H9 (cell line): ENCODE data around the gene AIFM2. TPM values are rescaled to one million over a fixed set of nuclear protein-coding genes. Genes with fewer than 3 reads are reported as not detected.

Experiments used
- DNase-seq: peaks from one replicate; pipeline ENCODE4 v3.0.0-alpha.2; 2017
- H2AFZ ChIP-seq: one replicate; pipeline ENCODE4 v1.6.1; 2013; ENCODE audit warnings: mild to moderate bottlenecking, low read length, control low read depth, moderate library complexity
- H2AK5ac ChIP-seq: 2 replicates; pipeline ENCODE4 v1.6.1; 2013; ENCODE audit warnings: low read length, control low read depth, mixed read lengths; ENCODE audit not compliant: insufficient read length
- H2BK120ac ChIP-seq: one replicate; pipeline ENCODE4 v1.6.1; 2013; ENCODE audit warnings: low read depth, mild to moderate bottlenecking, low read length, control low read depth, inconsistent platforms; ENCODE audit not compliant: poor library complexity, severe bottlenecking
- H2BK12ac ChIP-seq: 2 replicates; pipeline ENCODE4 v1.6.1; 2013; ENCODE audit warnings: low read length, control low read depth, mixed read lengths, low read depth; ENCODE audit not compliant: insufficient read length
- H2BK15ac ChIP-seq: 2 replicates; pipeline ENCODE4 v1.6.1; 2013; ENCODE audit warnings: low read depth, low read length, control low read depth
- H2BK20ac ChIP-seq: one replicate; pipeline ENCODE4 v1.6.1; 2013; ENCODE audit warnings: low read depth, mild to moderate bottlenecking, low read length, control low read depth, inconsistent platforms; ENCODE audit not compliant: poor library complexity, severe bottlenecking
- H2BK5ac ChIP-seq: 2 replicates; pipeline ENCODE4 v1.6.1; 2013; ENCODE audit warnings: low read length, control low read depth, mixed read lengths; ENCODE audit not compliant: insufficient read length
- H3K14ac ChIP-seq: 2 replicates; pipeline ENCODE4 v1.6.1; 2013; ENCODE audit warnings: low read length, control low read depth; ENCODE audit not compliant: insufficient read depth
- H3K18ac ChIP-seq: 2 replicates; pipeline ENCODE4 v1.6.1; 2013; ENCODE audit warnings: low read depth, mild to moderate bottlenecking, mixed read lengths, low read length, control low read depth; ENCODE audit not compliant: insufficient read length
- H3K23ac ChIP-seq: 2 replicates; pipeline ENCODE4 v1.6.1; 2013; ENCODE audit warnings: low read length, control low read depth, mixed read lengths, low read depth; ENCODE audit not compliant: insufficient read length
- H3K23me2 ChIP-seq: 2 replicates; pipeline ENCODE4 v1.6.1; 2013; ENCODE audit warnings: low read depth, mild to moderate bottlenecking, mixed read lengths, low read length, control low read depth; ENCODE audit not compliant: insufficient read length, poor library complexity, severe bottlenecking
- H3K27ac ChIP-seq: 2 replicates; pipeline ENCODE4 v1.5.1; 2013; ENCODE audit warnings: low read length, control low read depth, mixed read lengths, low read depth; ENCODE audit not compliant: insufficient read length
- H3K27me3 ChIP-seq: 2 replicates; pipeline ENCODE4 v1.6.1; 2013; ENCODE audit warnings: low read length, control low read depth, inconsistent platforms; ENCODE audit not compliant: insufficient read depth
- H3K4ac ChIP-seq: 2 replicates; pipeline ENCODE4 v1.6.1; 2013; ENCODE audit warnings: low read depth, mild to moderate bottlenecking, control low read depth, inconsistent platforms, low read length, moderate library complexity
- H3K4me1 ChIP-seq: 2 replicates; pipeline ENCODE4 v1.6.1; 2013; ENCODE audit warnings: low read length, control low read depth, inconsistent platforms; ENCODE audit not compliant: insufficient read depth
- H3K4me2 ChIP-seq: 2 replicates; pipeline ENCODE4 v1.6.1; 2013; ENCODE audit warnings: low read length, control low read depth, mixed read lengths; ENCODE audit not compliant: insufficient read length, insufficient read depth
- H3K56ac ChIP-seq: 2 replicates; pipeline ENCODE4 v1.6.1; 2013; ENCODE audit warnings: low read depth, mild to moderate bottlenecking, mixed read lengths, low read length, control low read depth; ENCODE audit not compliant: insufficient read length
- H3K79me1 ChIP-seq: 2 replicates; pipeline ENCODE4 v1.6.1; 2013; ENCODE audit warnings: low read depth, mild to moderate bottlenecking, moderate library complexity, low read length, control low read depth, inconsistent platforms; ENCODE audit not compliant: insufficient read depth, poor library complexity, severe bottlenecking
- H3K79me2 ChIP-seq: 2 replicates; pipeline ENCODE4 v1.6.1; 2013; ENCODE audit warnings: low read length, control low read depth, inconsistent platforms; ENCODE audit not compliant: insufficient read depth
- H3K9ac ChIP-seq: 2 replicates; pipeline ENCODE4 v1.6.1; 2013; ENCODE audit warnings: low read length, control low read depth, mixed read lengths; ENCODE audit not compliant: insufficient read length; ENCODE audit errors: extremely low read depth
- H3K9me3 ChIP-seq: one replicate; pipeline ENCODE4 v1.6.1; 2013; ENCODE audit warnings: low read depth, low read length, inconsistent platforms; ENCODE audit not compliant: control insufficient read depth
- H3T11ph ChIP-seq: one replicate; pipeline ENCODE4 v1.6.1; 2013; ENCODE audit warnings: mild to moderate bottlenecking, low read length, control low read depth, inconsistent platforms
- H4K20me1 ChIP-seq: one replicate; pipeline ENCODE4 v1.6.1; 2013; ENCODE audit not compliant: control insufficient read depth, insufficient read length, insufficient read depth
- H4K5ac ChIP-seq: 2 replicates; pipeline ENCODE4 v1.6.1; 2013; ENCODE audit warnings: low read depth, mild to moderate bottlenecking, mixed read lengths, low read length, control low read depth; ENCODE audit not compliant: insufficient read length
- H4K8ac ChIP-seq: replicated peaks from 2 replicates; pipeline ENCODE4 v1.6.1; 2013; ENCODE audit warnings: low read length, control low read depth, mixed read lengths, low read depth; ENCODE audit not compliant: insufficient read length
- H4K91ac ChIP-seq: 2 replicates; pipeline ENCODE4 v1.6.1; 2013; ENCODE audit warnings: low read depth, mild to moderate bottlenecking, moderate library complexity, mixed read lengths, low read length, control low read depth; ENCODE audit not compliant: insufficient read length
- H3K27ac Mint-ChIP-seq, 3 experiments: 2 replicates in 2 of 3; 3 replicates in 1 of 3; pipeline ENCODE4 v1.8.0; 2020 to 2021; ENCODE audit warnings: mixed read lengths in 3 of 3, mild to moderate bottlenecking in 1 of 3, moderate library complexity in 1 of 3
- H3K27me3 Mint-ChIP-seq: 2 replicates; pipeline ENCODE4 v1.8.0; 2021; ENCODE audit warnings: low read depth, mild to moderate bottlenecking, moderate library complexity, mixed read lengths
- H3K36me3 Mint-ChIP-seq, 3 experiments: 2 replicates in 2 of 3; 3 replicates in 1 of 3; pipeline ENCODE4 v1.8.0; 2020 to 2021; ENCODE audit warnings: low read depth in 3 of 3, mixed read lengths in 3 of 3; ENCODE audit not compliant: insufficient read depth in 1 of 3
- H3K4me1 Mint-ChIP-seq, 2 experiments: 2 replicates each; pipeline ENCODE4 v1.8.0; 2020; ENCODE audit warnings: mixed read lengths in 2 of 2
- H3K4me3 Mint-ChIP-seq, 2 experiments: 2 replicates in 1 of 2; 3 replicates in 1 of 2; pipeline ENCODE4 v1.8.0; 2020 to 2021; ENCODE audit warnings: mild to moderate bottlenecking in 2 of 2, mixed read lengths in 2 of 2, moderate library complexity in 1 of 2
- H3K9me3 Mint-ChIP-seq, 2 experiments: 2 replicates in 1 of 2; 3 replicates in 1 of 2; pipeline ENCODE4 v1.8.0; 2020; ENCODE audit warnings: mild to moderate bottlenecking in 2 of 2, mixed read lengths in 2 of 2, moderate library complexity in 1 of 2
- WGBS: extraction: QIAGEN DNeasy Blood & Tissue Kit; methylation state at CpG from one replicate; pipeline ENCODE4 v1.1.7; 2013; ENCODE audit warnings: missing lambda C conversion rate, low lambda C conversion rate, mixed read lengths; ENCODE audit not compliant: insufficient read length; ENCODE audit errors: extremely low coverage; 5-methylcytosine and 5-hydroxymethylcytosine counted together
- total RNA-seq: library from RNA; stranded (reverse); gene quantifications from 2 replicates; pipeline ENCODE4 v1.2.1, GENCODE V29; 2021
- TF ChIP-seq, protein P1 (sequence below): fragments of 200-600 bp; sonication (generic); conservative IDR thresholded peaks from 3 replicates; pipeline ENCODE4 v1.8.0; 2021; ENCODE audit warnings: antibody characterized with exemption, mild to moderate bottlenecking

The AIFM2 gene
- total RNA-seq, 1 experiment from 2014 or later, result 5.3 TPM

DNA sequence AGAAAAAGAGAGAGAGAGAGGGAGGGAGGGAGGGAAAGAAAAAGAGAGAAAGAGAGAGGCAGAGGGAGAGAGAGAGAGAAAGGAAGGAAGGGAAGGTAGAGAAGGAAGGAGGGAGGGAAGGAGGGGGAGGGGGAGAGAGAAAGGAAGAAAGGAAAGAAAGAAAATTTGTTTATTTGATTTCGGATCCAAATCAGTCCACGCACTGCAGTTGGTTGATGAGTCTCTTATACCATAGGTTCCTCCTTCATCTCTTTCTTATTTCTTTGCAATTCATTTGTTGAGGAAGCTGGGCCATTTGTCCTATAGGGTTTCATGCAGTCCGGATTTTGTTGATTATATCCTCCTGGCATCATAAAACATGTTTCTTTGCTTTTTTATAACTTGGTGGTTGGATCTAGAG is 34.4 kb downstream of the AIFM2 start:
- Histone ChIP-seq H3K14ac (no peak overlapping the region), H3K27ac (no peak overlapping the region), H3K4ac (no peak overlapping the region), H3K9ac (no peak overlapping the region), H3K23me2 (no peaks in the 10 kb centered on the region), H4K5ac (no peak overlapping the region), H3K4me1 (no peaks in the 10 kb centered on the region), H3T11ph (no peak overlapping the region), H2BK12ac (no peak overlapping the region), H3K79me2 (no peaks in the 10 kb centered on the region), H4K20me1 (no peaks in the 10 kb centered on the region), H2AK5ac (no peak overlapping the region), H2BK15ac (no peak overlapping the region), H3K23ac (no peak overlapping the region), H3K27me3 (no peaks in the 10 kb centered on the region), H3K9me3 (no peaks in the 10 kb centered on the region), H4K91ac (no peak overlapping the region), H2AFZ (no peak overlapping the region), H2BK120ac (no peak overlapping the region), H2BK20ac (no peak overlapping the region), H3K56ac (no peak overlapping the region), H2BK5ac (no peak overlapping the region), H3K18ac (no peak overlapping the region), H3K79me1 (no peaks in the 10 kb centered on the region), H4K8ac (no peak overlapping the region), H3K4me2 (no peak overlapping the region)
- Mint-ChIP-seq H3K27me3 (peaks cover under 1% of the 10 kb centered on the region; the same call in 1 of the 2 replicates), H3K27ac (no peak overlapping the region), H3K9me3 (no peaks in the 10 kb centered on the region), H3K4me3 (no peak overlapping the region), H3K36me3 (peaks cover 4 to 41% (median 9%) of the 10 kb centered on the region in 3 experiments; a peak in 5 of 7 replicates), H3K4me1 (peaks cover 0 to 3% of the 10 kb centered on the region in 2 experiments; a peak in 1 of 4 replicates)
- no CpG with 5 or more reads among the region's 3 CpGs for WGBS
- DNase-seq, result no peak
- TF ChIP-seq, protein P1, sequence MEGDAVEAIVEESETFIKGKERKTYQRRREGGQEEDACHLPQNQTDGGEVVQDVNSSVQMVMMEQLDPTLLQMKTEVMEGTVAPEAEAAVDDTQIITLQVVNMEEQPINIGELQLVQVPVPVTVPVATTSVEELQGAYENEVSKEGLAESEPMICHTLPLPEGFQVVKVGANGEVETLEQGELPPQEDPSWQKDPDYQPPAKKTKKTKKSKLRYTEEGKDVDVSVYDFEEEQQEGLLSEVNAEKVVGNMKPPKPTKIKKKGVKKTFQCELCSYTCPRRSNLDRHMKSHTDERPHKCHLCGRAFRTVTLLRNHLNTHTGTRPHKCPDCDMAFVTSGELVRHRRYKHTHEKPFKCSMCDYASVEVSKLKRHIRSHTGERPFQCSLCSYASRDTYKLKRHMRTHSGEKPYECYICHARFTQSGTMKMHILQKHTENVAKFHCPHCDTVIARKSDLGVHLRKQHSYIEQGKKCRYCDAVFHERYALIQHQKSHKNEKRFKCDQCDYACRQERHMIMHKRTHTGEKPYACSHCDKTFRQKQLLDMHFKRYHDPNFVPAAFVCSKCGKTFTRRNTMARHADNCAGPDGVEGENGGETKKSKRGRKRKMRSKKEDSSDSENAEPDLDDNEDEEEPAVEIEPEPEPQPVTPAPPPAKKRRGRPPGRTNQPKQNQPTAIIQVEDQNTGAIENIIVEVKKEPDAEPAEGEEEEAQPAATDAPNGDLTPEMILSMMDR, result no peak
